Breast epithelium (tissue), 4 donors: Measurements from ENCODE around the gene RCHY1. TPM values are rescaled to one million over a fixed set of nuclear protein-coding genes. Genes with fewer than 3 reads are reported as not detected.

Source experiments
- DNase-seq, 2 donors: peaks; one replicate each; pipeline ENCODE4 v3.0.0-alpha.2; 2019; ENCODE audit warnings: low spot score in 2 of 2
- H3K27ac ChIP-seq, 2 donors: fragments of 200-600 bp; sonication (generic) in 1 of 2; one replicate each; pipeline ENCODE4 v1.5.1; 2016 to 2019; ENCODE audit warnings: mild to moderate bottlenecking in 1 of 2
- H3K27me3 ChIP-seq, 2 donors: fragments of 200-600 bp; sonication (generic) in 1 of 2; one replicate each; pipeline versions ENCODE4 v1.5.1 to v1.6.0; 2017 to 2019; ENCODE audit warnings: control low read depth in 1 of 2, mild to moderate bottlenecking in 1 of 2
- H3K36me3 ChIP-seq: fragments of 200-600 bp; one replicate; pipeline ENCODE4 v1.5.1; 2019
- H3K4me1 ChIP-seq, 2 donors: fragments of 200-600 bp; sonication (generic); one replicate each; pipeline ENCODE4 v1.5.1; 2016 to 2019; ENCODE audit warnings: control low read depth in 1 of 2
- H3K4me3 ChIP-seq, 3 donors: fragments of 200-600 bp; sonication (generic); 1 replicate in 2 of 3; 2 replicates in 1 of 3; pipeline ENCODE4 v1.5.1; 2016 to 2019; ENCODE audit warnings: mild to moderate bottlenecking in 3 of 3, moderate library complexity in 2 of 3
- H3K9me3 ChIP-seq, 2 donors: fragments of 200-600 bp; sonication (generic) in 1 of 2; one replicate each; pipeline ENCODE4 v1.5.1; 2016 to 2019; ENCODE audit warnings: control low read depth in 1 of 2
- CTCF ChIP-seq, 3 donors: fragments of 450-650 bp; IDR thresholded peaks; one replicate each; pipeline ENCODE4 v1.5.1; 2016 to 2017; ENCODE audit warnings: antibody characterized with exemption in 3 of 3, mild to moderate bottlenecking in 3 of 3, moderate library complexity in 3 of 3
- POLR2A ChIP-seq: fragments of 450-650 bp; IDR thresholded peaks from one replicate; pipeline ENCODE4 v1.6.1; 2016; ENCODE audit warnings: antibody characterized with exemption, mild to moderate bottlenecking, moderate library complexity
- POLR2AphosphoS5 ChIP-seq, 3 donors: sonication (generic); formaldehyde crosslinking; IDR thresholded peaks; one replicate each; pipeline ENCODE4 v1.6.1; 2017; ENCODE audit warnings: antibody characterized with exemption in 3 of 3
- intact Hi-C: fragments of 100-400 bp; cut with DNase I; formaldehyde crosslinking; loops from one replicate; pipeline ENCODE4 v1.15.1; 2023; ENCODE audit warnings: low total_unique reads
- total RNA-seq, 3 donors: library from RNA; depleted of rRNA; stranded (reverse); fragments of >200 nt; gene quantifications; one replicate each; pipeline ENCODE4 v1.1.0, GENCODE V29; 2016

Gene RCHY1
- total RNA-seq, 3 donors from 2014 or later: 23.6 to 46.7 (median 25.6) TPM

DNA sequence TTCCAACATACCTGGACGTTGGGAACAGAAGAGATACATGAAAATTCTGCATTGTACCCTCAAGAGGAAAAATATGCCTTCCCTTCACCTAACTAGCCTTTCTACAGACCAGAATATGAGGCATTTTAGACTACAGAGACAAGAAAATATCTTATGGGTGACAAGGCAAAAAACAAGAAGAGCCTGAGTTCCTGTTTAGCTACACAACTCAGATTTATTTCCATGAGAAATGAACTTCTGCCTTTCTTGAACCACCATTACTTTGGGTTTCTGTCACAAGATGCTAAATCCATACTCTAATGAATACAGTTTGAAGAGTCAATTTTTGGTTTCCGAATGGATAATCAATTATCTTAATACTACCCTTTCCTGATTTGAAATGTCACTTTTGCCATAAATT, 18.7 kb downstream of the RCHY1 start:
- Histone ChIP-seq H3K36me3 (no peaks in the 10 kb centered on the region), H3K4me3 (no peak overlapping the region), H3K27me3 (no peaks in the 10 kb centered on the region), H3K9me3 (no peaks in the 10 kb centered on the region), H3K4me1 (no peaks in the 10 kb centered on the region), H3K27ac (no peak overlapping the region)
- no peak for TF ChIP-seq POLR2A
- TF ChIP-seq POLR2AphosphoS5 (IDR thresholded peaks at IDR 0.05): no peak
- no peak for TF ChIP-seq CTCF (IDR thresholded peaks at IDR 0.05)
- DNase-seq: no peak
- intact Hi-C loops: no loop called here

DNA sequence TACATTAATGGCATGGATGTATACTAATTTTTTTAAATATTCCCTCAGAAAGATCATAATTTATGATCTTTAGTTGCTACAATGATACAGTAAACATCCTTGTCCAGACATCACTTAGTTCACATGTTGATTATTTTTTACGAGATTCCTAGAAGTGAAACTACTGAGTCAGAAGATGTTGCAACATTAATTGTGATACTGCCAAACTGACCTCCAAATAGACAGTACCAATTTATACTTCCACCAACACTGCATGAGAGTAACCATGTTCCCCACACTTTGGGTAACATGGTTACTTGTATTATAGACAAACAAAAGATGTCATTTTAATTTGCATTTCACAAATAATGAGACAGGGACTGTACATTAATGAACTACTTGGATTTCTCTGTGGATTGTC, 19.6 kb downstream of the RCHY1 start:
- no peak for DNase-seq
- TF ChIP-seq POLR2A (no peak), POLR2AphosphoS5 (IDR thresholded peaks at IDR 0.05) (no peak), CTCF (IDR thresholded peaks at IDR 0.05) (no peak)
- Histone ChIP-seq H3K9me3 (no peaks in the 10 kb centered on the region), H3K27ac (no peak overlapping the region), H3K36me3 (no peaks in the 10 kb centered on the region), H3K27me3 (no peaks in the 10 kb centered on the region), H3K4me3 (no peak overlapping the region), H3K4me1 (no peaks in the 10 kb centered on the region)
- intact Hi-C loops: no loop called here

DNA sequence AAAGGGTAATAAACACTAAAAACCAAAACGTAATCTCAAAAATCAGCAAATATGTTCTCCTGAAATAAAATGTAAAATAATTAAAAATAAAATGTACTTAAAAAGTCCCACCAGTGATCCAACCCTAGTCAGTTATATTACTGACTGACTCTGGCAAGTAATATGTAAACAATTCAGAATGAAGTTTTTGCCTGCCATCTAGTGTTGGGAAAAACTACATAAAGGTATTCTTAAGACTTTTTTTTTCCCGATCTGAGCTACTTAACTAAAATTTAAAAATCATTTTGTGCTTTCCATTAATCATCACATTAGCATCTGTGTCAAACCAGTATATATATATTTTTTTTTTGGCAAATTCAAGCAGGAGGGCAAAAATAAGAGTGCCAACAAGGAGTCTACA, 24.0 kb downstream of the RCHY1 start:
- TF ChIP-seq POLR2A (no peak), CTCF (IDR thresholded peaks at IDR 0.05) (peak in 1 of 3 donors; percentile 10)
- Histone ChIP-seq H3K27me3 (no peaks in the 10 kb centered on the region), H3K4me1 (no peaks in the 10 kb centered on the region), H3K27ac (no peak overlapping the region), H3K9me3 (no peaks in the 10 kb centered on the region), H3K4me3 (no peak overlapping the region), H3K36me3 (no peaks in the 10 kb centered on the region)
- no peak for DNase-seq
- intact Hi-C loops: no loop called here

DNA sequence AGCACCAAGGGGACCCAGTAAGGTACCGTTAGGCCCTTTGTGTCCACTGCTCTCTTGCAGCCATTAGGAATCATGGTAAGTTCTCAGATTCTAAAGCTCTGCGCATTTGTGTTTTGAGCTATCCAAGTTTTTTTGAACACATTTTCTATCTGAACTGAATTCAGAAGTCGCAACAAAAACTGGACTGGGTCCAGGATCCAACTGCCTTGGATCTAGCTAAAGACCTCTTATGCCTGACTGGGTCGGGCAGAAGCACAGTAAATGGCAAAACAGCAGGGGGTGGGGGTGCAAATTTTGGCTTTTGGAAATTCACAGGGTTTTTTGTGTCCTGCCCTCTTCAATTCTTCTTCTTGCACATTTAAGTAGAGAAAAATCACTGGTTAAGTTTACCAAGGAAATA, 30.0 kb downstream of the RCHY1 start:
- intact Hi-C loops: no loop called here
- H3K27ac ChIP-seq: no peak overlapping the region
- no peaks in the 10 kb centered on the region for H3K36me3 ChIP-seq

DNA sequence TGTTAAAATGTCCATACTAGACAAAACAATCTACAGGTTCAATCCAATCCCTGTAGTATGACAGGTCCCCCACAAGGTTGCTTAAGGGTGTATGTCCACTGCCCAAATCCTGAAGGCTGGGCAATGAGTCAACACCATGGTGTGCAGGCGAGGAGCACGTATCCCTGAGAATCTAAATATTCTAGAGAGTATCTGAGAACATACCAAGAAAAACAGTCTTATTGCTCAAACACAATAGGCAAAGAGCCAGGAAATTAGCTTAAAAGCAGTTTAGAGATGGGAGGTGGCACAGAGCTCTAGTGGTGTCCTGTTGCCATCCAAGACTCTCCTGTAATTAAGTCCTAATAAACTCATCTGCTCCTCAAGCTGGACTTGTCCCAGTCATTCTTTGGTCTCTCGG, 37.0 kb downstream of the RCHY1 start:
- no peak overlapping the region for H3K4me3 ChIP-seq
- TF ChIP-seq POLR2A (no peak), POLR2AphosphoS5 (IDR thresholded peaks at IDR 0.05) (no peak), CTCF (IDR thresholded peaks at IDR 0.05) (no peak)
- H3K36me3 ChIP-seq: no peaks in the 10 kb centered on the region
- no peak overlapping the region for H3K27ac ChIP-seq
- intact Hi-C loops: no loop called here
- H3K4me1 ChIP-seq: no peaks in the 10 kb centered on the region
- no peaks in the 10 kb centered on the region for H3K27me3 ChIP-seq
- DNase-seq: no peak
- no peaks in the 10 kb centered on the region for H3K9me3 ChIP-seq

More for the DNA sequence above, 30.0 kb downstream of the RCHY1 start:
- no peaks in the 10 kb centered on the region for H3K9me3 ChIP-seq
- H3K4me3 ChIP-seq: no peak overlapping the region
- H3K4me1 ChIP-seq: no peaks in the 10 kb centered on the region
- no peak for TF ChIP-seq POLR2AphosphoS5 (IDR thresholded peaks at IDR 0.05)
- TF ChIP-seq CTCF (IDR thresholded peaks at IDR 0.05): no peak
- TF ChIP-seq POLR2A: no peak
- no peaks in the 10 kb centered on the region for H3K27me3 ChIP-seq
- DNase-seq: no peak
